ENCODE data around the gene ZFP64.

GRCh38 chr20:52200870-52201269 lies 9.3 kb upstream of the ZFP64 start:
- TF ChIP-seq CTCF (IDR thresholded peaks at IDR 0.05; ENCODE audit: low read depth, low read length) (no peak), EZH2phosphoT487 (IDR thresholded peaks at IDR 0.05; ENCODE audit: low read depth) (no peak)
